Keratinocyte (primary cell): ENCODE data around the gene TM9SF1. TPM values are rescaled to one million over a fixed set of nuclear protein-coding genes. Genes with fewer than 3 reads are reported as not detected.

ENCODE experiments used
- DNase-seq: peaks from one replicate; pipeline ENCODE4 v3.0.0-alpha.2; 2011; ENCODE audit warnings: low read depth, missing footprints, low spot score
- FAIRE-seq: peaks from 2 replicates; lab custom pipeline; 2011; peaks lifted over from hg19 to GRCh38; lab: Jason Lieb, UNC
- H2AFZ ChIP-seq: 2 replicates; pipeline ENCODE4 v1.6.0; 2012; ENCODE audit warnings: low read length, control low read depth, inconsistent platforms; ENCODE audit not compliant: control insufficient read depth
- H3K27ac ChIP-seq: 2 replicates; pipeline ENCODE4 v1.5.1; 2011; ENCODE audit warnings: low read length; ENCODE audit not compliant: control insufficient read depth, insufficient read depth
- H3K27me3 ChIP-seq: 3 replicates; pipeline ENCODE4 v1.6.0; 2011; ENCODE audit warnings: low read length; ENCODE audit not compliant: control insufficient read depth, insufficient read depth; ENCODE audit errors: extremely low read depth
- H3K36me3 ChIP-seq, 2 experiments: 2 replicates in 1 of 2; 3 replicates in 1 of 2; pipeline ENCODE4 v1.5.1; 2011; ENCODE audit warnings: low read length in 2 of 2, mild to moderate bottlenecking in 1 of 2; ENCODE audit not compliant: control insufficient read depth in 2 of 2, insufficient read depth in 2 of 2; ENCODE audit errors: extremely low read depth in 1 of 2
- H3K4me1 ChIP-seq: 3 replicates; pipeline ENCODE4 v1.5.1; 2011; ENCODE audit warnings: low read length; ENCODE audit not compliant: control insufficient read depth, insufficient read depth; ENCODE audit errors: extremely low read depth
- H3K4me2 ChIP-seq: 3 replicates; pipeline ENCODE4 v1.6.0; 2011; ENCODE audit warnings: low read depth, low read length; ENCODE audit not compliant: control insufficient read depth, insufficient read depth; ENCODE audit errors: extremely low read depth
- H3K4me3 ChIP-seq, 3 experiments: fragments of 200-600 bp in 1 of 3; sonication (generic) in 1 of 3; 2 replicates in 2 of 3; 3 replicates in 1 of 3; pipeline ENCODE4 v1.5.1; 2011 to 2016; ENCODE audit warnings: low read length in 3 of 3, mild to moderate bottlenecking in 3 of 3, control low read depth in 2 of 3, inconsistent platforms in 1 of 3, low read depth in 1 of 3, mixed read lengths in 1 of 3, mixed run types in 1 of 3, moderate library complexity in 1 of 3; ENCODE audit not compliant: control insufficient read depth in 2 of 3, insufficient read depth in 2 of 3; ENCODE audit errors: extremely low read depth in 1 of 3
- H3K79me2 ChIP-seq: 2 replicates; pipeline ENCODE4 v1.6.0; 2012; ENCODE audit warnings: low read length; ENCODE audit not compliant: control insufficient read depth, insufficient read depth
- H3K9ac ChIP-seq: 3 replicates; pipeline ENCODE4 v1.6.0; 2011; ENCODE audit warnings: low read length; ENCODE audit not compliant: control insufficient read depth, insufficient read depth; ENCODE audit errors: extremely low read depth
- H3K9me1 ChIP-seq: 3 replicates; pipeline ENCODE4 v1.6.0; 2011; ENCODE audit warnings: low read length; ENCODE audit not compliant: control insufficient read depth, insufficient read depth; ENCODE audit errors: extremely low read depth
- H3K9me3 ChIP-seq: 2 replicates; pipeline ENCODE4 v1.5.1; 2012; ENCODE audit warnings: low read depth, low read length; ENCODE audit not compliant: control insufficient read depth
- H4K20me1 ChIP-seq: 3 replicates; pipeline ENCODE4 v1.6.0; 2011; ENCODE audit warnings: low read length; ENCODE audit not compliant: control insufficient read depth, insufficient read depth; ENCODE audit errors: extremely low read depth
- CTCF ChIP-seq, 3 experiments: IDR thresholded peaks in 1 of 3; conservative IDR thresholded peaks in 1 of 3; optimal IDR thresholded peaks in 1 of 3; 2 replicates in 2 of 3; 3 replicates in 1 of 3; pipeline versions ENCODE3 to v1.5.1; 2011; ENCODE audit warnings: low read length in 3 of 3, mild to moderate bottlenecking in 3 of 3, moderate library complexity in 2 of 3, control low read depth in 1 of 3, inconsistent platforms in 1 of 3; ENCODE audit not compliant: insufficient read depth in 2 of 3; ENCODE audit errors: extremely low read depth in 1 of 3
- EZH2 ChIP-seq: IDR thresholded peaks from one replicate; pipeline ENCODE4 v1.6.1; 2012; ENCODE audit warnings: inconsistent platforms, mild to moderate bottlenecking, low read length, moderate library complexity
- dilution Hi-C: fragments of 300-500 bp; cut with MboI; formaldehyde crosslinking; loops from one replicate; pipeline ENCODE4 v1.7.0; 2020; ENCODE audit warnings: low sequenced_read_pairs; ENCODE audit not compliant: extremely low pct_ligation_motif_present
- polyA plus RNA-seq, 5 experiments: library from polyadenylated mRNA; depleted of rRNA in 3 of 5; stranded (reverse) in 3 of 5; stranded (forward) in 1 of 5; unstranded in 1 of 5; fragments of >200 nt; gene quantifications; 1 replicate in 1 of 5; 2 replicates in 3 of 5; 3 replicates in 1 of 5; pipeline versions ENCODE4 v1.2.1 to v1.2.3, GENCODE V29; 2011 to 2012; ENCODE audit warnings: missing spikeins in 2 of 5, low read depth in 1 of 5, low replicate concordance in 1 of 5

TM9SF1 gene
- polyA plus RNA-seq, 1 donor (not counting 4 experiments of a cell fraction or from before 2014, with no cell fraction given): 19.2 TPM

GRCh38 chr14:24188251-24189058 is 6.8 kb downstream of the TM9SF1 start, which contains the start of gene IPO4:
IPO4 (minus strand) TSS chr14:24188816; CDS start chr14:24188787, 29 bp downstream.
- H4K20me1 ChIP-seq: peaks cover 4% of the 10 kb centered on the region
- FAIRE-seq (no peak), DNase-seq (peak; percentile 71)
- H3K9me1 ChIP-seq: no peaks in the 10 kb centered on the region
- H2AFZ ChIP-seq: peak within 1 kb of the TSS; percentile 44
- H3K4me1 ChIP-seq: peaks cover 15% of the 10 kb centered on the region
- H3K79me2 ChIP-seq: peaks cover 30% of the 10 kb centered on the region
- H3K4me2 ChIP-seq: peak within 1 kb of the TSS; percentile 73
- peak within 1 kb of the TSS; percentile 76 to 89 (median 83) for H3K4me3 ChIP-seq
- H3K9me3 ChIP-seq: no peaks in the 10 kb centered on the region
- H3K27me3 ChIP-seq: no peaks in the 10 kb centered on the region
- TF ChIP-seq EZH2 (no peak), CTCF (optimal IDR thresholded peaks at IDR 0.05 in 1 of 3, IDR thresholded peaks at IDR 0.05 in 1 of 3, conservative IDR thresholded peaks at IDR 0.05 in 1 of 3; ENCODE audit: extremely low read depth in 1 of 3, insufficient read depth in 2 of 3, low read length in 3 of 3) (no peak)
- peaks cover 44 to 51% of the 10 kb centered on the region in 2 experiments for H3K36me3 ChIP-seq
- peak within 1 kb of the TSS; percentile 64 for H3K27ac ChIP-seq
- dilution Hi-C loops: no loop called here
- H3K9ac ChIP-seq: peak within 1 kb of the TSS; percentile 86

GRCh38 chr14:24187539-24187915 is 7.7 kb downstream of the TM9SF1 start:
- peak overlapping the region in 2 of 3 experiments; percentile 76 to 83 for H3K4me3 ChIP-seq
- H4K20me1 ChIP-seq: peaks cover 4% of the 10 kb centered on the region
- no peak overlapping the region for H2AFZ ChIP-seq
- no peaks in the 10 kb centered on the region for H3K9me1 ChIP-seq
- no peaks in the 10 kb centered on the region for H3K27me3 ChIP-seq
- peaks cover 46 to 49% of the 10 kb centered on the region in 2 experiments for H3K36me3 ChIP-seq
- TF ChIP-seq EZH2 (no peak), CTCF (optimal IDR thresholded peaks at IDR 0.05 in 1 of 3, IDR thresholded peaks at IDR 0.05 in 1 of 3, conservative IDR thresholded peaks at IDR 0.05 in 1 of 3; ENCODE audit: extremely low read depth in 1 of 3, insufficient read depth in 2 of 3, low read length in 3 of 3) (no peak)
- dilution Hi-C loops: no loop called here
- no peak for FAIRE-seq
- H3K4me2 ChIP-seq: peak overlapping the region; percentile 73
- H3K79me2 ChIP-seq: peaks cover 23% of the 10 kb centered on the region
- H3K4me1 ChIP-seq: peaks cover 15% of the 10 kb centered on the region
- H3K9ac ChIP-seq: peak overlapping the region; percentile 86
- no peak for DNase-seq
- H3K9me3 ChIP-seq: no peaks in the 10 kb centered on the region
- no peak overlapping the region for H3K27ac ChIP-seq
